ENCODE data around the gene TTN.
"Not testable (repeated sequence)": the region's sequence is repeated elsewhere in the genome, so short reads cannot be mapped to it uniquely, and the experiment has no call there.

Gene TTN

GRCh38 chr2:178732913-178733312 is 74.3 kb downstream of the TTN start:
- no peak for DNase-seq

- DNase-seq: no peak
These were observed 75.9 kb downstream of the TTN start for GRCh38 chr2:178731300-178731699.

DNA sequence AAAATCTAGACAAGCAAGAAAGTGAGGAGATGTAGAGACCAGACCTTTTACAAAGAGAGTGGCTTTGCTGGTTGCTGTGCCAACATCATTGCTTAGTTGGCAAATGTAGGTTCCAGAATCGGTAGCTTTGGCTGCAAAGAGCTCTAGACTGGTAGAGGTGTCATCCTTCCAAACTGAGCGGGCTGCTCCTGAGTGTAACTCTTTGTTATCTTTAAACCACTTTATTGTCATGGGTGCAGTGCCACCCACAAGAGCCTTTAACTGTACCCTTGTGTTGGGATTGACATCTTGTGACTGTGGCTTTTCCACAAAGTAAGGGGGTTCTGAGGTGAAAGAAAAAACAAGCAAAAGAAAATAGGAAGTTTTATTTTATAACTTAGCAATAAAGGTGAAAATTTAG is 77.2 kb downstream of the TTN start:
- no peak for DNase-seq

DNA sequence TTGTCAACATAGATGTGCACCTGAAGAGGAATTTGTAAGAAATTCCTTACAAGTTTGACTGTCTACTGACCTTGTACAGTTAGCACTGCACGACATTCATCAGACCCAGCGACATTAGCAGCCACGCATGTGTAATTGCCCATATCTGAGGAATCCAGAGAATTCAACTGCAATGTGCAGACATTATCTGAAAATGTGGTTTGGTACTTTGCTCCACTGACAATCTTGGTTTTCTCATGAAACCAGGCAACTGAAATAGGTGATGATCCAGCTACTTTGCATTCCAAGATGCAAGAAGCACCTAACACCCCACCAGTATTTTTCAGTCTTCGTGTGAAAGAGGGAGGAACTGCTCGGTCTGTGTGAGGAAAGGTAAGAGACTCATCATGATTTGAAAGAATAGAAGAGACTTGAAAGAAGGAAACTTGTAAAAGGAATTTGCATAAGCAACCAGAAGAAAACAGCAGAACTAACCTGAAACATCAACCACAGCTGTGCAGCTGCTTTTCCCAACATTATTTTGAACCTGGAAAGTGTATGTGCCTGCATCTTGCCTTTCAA is 83.4 kb downstream of the TTN start:
- no peak for DNase-seq

- DNase-seq: no peak
These were observed 84.9 kb downstream of the TTN start for GRCh38 chr2:178722296-178722695.

DNA sequence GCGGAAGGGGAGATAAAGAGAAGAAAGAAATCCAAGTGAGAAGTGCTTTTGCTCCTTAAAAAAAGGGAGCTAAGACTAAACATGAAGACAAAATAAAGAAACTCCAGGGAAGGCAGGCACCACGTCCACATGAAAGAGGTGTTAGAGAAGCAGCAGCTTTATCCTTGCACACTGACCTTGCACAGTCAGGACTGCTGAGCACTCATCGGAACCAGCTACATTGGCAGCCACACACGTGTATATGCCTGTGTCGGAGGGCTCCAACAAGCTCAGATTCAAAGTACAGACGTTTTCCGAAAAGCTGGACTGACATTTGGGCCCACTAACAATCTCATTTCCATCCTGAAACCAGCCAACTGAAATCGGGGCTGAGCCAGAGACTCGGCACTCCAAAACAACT is 88.2 kb downstream of the TTN start:
- no peak for DNase-seq

GRCh38 chr2:178718283-178718682 is 88.9 kb downstream of the TTN start:
- no peak for DNase-seq

- no peak for DNase-seq
These were observed 90.8 kb downstream of the TTN start for GRCh38 chr2:178716394-178716793.

DNA sequence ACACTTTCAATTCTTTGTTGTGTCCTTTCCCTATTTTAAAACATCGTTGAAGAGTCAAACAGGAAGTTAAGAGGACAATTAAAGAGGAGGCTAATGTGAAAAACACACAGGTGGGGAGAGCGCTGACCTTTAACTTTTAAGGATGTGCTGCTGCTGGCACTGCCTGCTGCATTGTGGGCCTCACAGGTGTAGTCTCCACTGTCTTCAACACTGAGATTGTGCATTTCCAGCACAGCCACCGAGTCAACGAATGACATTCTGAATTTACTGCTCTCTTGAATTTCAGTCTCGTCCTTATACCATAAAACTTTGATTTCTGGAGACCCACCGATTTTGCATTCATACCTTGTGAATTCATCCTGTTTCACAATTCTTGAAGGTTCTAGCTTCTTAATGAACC is 91.9 kb downstream of the TTN start:
- DNase-seq: no peak

DNA sequence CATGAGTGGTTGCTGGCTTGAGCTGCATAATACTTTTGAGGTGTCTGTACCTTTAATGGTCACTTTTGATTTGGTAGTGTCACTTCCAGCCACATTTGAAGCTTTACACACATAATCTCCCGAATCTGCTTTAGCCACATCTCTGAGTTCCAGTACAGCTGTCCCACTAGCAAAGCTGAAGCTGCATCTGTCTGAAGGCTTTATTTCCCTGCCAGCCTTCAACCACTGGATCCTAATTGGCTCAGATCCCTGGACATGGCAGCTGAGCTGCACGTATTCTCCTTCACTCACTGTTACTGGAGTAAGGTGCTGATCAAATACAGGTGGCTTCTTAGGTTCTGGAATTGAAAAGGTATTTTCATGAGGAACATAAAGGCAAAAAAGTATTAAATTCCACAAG is 99.7 kb downstream of the TTN start:
- no peak for DNase-seq

GRCh38 chr2:178704876-178705275 is 102.3 kb downstream of the TTN start:
- no peak for DNase-seq

DNA sequence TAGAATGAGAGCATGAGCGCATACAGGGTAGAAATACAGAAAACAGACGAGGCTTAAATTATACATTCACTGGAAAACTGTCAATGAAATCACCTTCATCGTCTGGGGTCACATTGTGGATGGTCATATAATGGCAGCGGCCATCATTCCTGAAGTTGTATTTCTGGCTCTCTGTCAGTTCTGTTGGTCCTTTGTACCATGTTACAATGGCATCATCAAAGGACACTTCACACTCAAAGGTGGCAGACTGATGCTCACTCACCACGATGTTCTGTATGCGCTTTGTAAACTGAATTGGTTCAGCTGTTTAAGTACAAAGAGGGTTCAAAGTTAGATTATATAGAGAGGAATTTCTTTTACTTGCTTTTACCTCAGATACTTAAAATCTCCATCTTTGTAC is 104.9 kb downstream of the TTN start:
- DNase-seq: no peak

- no peak for DNase-seq
These were observed 106.3 kb downstream of the TTN start for GRCh38 chr2:178700922-178701342.

- DNase-seq: no peak
These were observed 107.1 kb downstream of the TTN start for GRCh38 chr2:178700136-178700535.

GRCh38 chr2:178692845-178693244 is 114.4 kb downstream of the TTN start:
- DNase-seq: no peak

DNA sequence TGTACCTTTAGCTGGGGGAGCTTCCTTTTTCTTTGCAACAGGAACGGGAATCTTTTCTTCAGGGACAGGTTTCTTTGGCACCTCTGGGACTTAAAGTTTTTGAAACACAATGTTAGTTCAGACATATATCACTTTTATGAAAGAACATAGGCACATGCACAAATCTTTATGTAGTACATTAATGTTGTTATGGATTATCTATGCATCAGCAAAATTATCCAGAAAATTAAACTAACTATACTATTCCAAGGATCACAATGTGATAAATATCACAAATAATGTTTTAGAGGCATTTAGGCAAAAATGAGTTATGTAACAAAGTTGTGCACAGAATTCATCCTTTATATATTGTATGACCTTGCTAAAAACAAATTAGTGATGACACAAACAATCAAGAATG is 117.4 kb downstream of the TTN start:
- DNase-seq: no peak

- no peak for DNase-seq
These were observed 123.3 kb downstream of the TTN start for GRCh38 chr2:178683877-178684276.

GRCh38 chr2:178681081-178681480 is 126.1 kb downstream of the TTN start:
- no peak for DNase-seq

DNA sequence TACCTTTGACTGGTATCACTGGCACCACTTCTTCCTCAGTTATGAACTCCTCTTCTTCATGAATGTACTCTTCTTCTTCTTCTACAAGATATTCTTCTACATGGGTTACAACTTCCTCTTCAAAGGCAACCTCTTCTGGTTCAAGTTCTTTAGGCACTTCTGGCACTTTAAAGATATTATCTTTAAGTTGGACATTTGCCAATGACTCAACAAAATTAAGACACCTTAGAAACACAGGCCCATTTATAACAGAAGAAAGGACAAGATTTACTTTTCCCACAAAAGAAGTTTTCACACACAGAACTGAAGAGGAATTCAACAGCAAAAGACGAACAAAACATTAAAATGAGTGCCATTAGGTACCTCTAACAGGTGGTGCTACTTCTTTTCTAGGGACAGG is 127.3 kb downstream of the TTN start:
- DNase-seq: no peak

DNA sequence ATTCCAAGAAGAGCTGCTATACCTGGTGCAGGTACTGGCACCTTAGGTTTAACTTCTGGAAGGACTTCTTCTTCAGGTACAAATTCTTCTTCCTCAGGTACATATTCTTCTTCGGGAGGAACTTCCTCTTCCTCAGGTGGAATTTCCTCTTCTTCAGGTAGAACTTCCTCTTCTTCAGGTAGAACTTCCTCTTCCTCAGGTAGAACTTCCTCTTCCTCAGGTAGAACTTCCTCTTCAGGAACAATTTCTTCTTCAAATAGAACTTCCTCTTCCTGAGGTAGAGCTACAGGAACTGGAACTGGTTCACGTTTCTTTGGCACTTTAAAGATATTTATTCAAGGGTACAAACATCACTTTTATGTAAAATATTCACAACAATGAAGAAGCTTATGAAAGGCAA is 129.6 kb downstream of the TTN start:
- no peak for DNase-seq

DNA sequence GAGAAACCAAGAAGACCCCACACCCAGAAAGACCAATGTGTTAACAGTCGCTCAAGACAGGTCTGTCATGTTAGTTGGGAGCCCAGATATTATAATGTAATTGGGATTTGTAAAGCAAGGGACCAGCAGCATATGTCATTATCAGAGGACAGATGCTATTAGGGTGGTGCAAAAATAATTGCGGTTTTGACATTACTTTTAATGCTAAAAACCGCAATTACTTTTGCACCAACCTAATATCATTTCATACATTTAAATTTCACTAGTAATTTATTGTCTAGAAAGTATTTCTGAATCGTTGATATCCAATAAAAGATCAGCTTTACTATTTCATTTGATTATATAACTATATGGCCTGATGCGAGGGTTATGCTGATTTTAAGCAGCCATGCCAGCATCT is 131.2 kb downstream of the TTN start:
- DNase-seq: no peak

DNA sequence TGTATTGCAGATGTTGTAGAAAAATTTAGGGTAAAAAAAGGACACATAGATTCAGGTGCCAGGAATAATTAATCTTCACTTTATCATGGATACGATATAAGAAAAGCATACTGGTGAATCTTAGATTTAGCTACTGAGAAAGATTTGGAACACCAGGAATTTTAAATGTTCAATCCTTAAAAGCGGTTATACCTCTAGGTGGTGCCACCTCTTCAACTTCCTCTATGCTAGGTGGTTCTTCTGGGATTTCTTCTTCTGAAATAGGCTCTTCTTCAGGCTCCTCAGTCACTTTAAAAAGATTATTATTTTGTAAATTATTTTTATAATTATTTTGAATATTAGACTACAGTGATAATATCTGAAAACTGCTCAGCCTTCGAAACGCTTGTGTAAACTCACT is 133.1 kb downstream of the TTN start:
- DNase-seq: no peak

DNA sequence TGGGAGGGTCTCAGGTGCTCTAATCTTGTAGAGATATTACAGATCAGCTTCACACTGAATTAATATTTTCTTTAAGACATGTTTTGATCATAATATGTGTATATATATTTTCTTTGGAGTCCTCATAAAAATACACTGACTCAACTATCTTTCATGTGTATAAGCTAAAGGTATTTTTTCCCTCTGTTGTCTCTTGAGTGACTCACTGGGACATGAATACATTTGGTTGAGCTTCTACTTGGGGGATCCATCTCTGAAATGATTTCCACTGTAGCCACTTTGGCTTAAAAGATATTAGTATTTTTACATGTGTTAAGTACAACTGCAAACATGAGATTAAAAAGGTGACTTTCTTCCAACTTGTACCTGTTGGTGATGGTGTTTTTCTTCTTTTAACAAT is 140.8 kb downstream of the TTN start:
- DNase-seq: no peak

DNA sequence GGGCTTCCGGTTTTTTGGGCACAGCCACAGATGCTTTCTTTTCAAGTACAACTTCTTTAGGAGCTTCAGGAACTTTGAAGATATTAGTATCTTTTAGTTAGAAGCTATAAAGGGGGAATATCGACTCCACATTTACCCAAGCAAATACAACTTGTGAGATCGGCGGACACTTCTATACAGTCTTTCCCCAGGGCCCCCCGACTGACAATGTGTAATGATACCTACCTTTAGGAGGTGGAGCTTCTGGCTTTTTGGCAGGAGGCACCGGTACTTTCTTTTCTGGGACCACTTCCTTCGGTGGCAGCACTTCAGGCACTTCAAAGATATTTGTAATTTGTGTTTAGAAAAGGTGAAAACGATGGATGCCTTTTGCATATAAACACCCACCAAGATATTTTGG is 148.7 kb downstream of the TTN start:
- not testable (repeated sequence) for DNase-seq

GRCh38 chr2:178650554-178650953 is 156.7 kb downstream of the TTN start:
- no peak for DNase-seq

GRCh38 chr2:178644919-178645318 is 162.3 kb downstream of the TTN start:
- no peak for DNase-seq

All from effector CD4-positive, alpha-beta T cell (primary cell).